Globus pallidus (tissue), 1 donor: ENCODE results near the gene KPNA4.
"Not testable (repeated sequence)": the region's sequence is repeated elsewhere in the genome, so short reads cannot be mapped to it uniquely, and the experiment has no call there.

ENCODE experiments used
- DNase-seq: peaks from one replicate; pipeline ENCODE4 v3.0.0-alpha.2; 2015; ENCODE audit warnings: low spot score

The KPNA4 gene

DNA sequence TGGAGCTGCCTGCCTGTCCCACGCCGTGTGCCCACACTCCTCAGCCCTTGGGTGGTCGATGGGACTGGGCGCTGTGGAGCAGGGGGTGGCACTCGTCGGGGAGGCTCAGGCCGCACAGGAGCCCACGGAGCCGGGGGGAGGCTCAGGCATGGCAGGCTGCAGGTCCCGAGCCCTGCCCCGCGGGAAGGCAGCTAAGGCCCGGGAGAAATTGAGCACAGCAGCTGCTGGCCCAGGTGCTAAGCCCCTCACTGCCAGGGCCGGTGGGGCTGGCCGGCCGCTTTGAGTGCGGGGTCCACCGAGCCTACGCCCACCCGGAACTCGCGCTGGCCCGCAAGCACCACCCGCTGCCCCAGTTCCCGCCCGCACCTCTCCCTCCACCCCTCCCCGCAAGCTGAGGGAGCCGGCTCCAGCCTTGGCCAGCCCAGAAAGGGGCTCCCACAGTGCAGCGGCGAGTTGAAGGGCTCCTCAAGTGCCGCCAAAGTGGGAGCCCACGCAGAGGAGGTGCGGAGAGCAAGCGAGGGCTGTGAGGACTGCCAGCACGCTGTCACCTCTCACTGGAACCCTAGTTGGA, 8.7 kb upstream of the KPNA4 start:
- DNase-seq, result not testable (repeated sequence)

GRCh38 chr3:160569894-160570652, 4.7 kb upstream of the KPNA4 start:
- DNase-seq, result no peak

GRCh38 chr3:160568989-160569388, 3.6 kb upstream of the KPNA4 start:
- DNase-seq, result no peak

DNA sequence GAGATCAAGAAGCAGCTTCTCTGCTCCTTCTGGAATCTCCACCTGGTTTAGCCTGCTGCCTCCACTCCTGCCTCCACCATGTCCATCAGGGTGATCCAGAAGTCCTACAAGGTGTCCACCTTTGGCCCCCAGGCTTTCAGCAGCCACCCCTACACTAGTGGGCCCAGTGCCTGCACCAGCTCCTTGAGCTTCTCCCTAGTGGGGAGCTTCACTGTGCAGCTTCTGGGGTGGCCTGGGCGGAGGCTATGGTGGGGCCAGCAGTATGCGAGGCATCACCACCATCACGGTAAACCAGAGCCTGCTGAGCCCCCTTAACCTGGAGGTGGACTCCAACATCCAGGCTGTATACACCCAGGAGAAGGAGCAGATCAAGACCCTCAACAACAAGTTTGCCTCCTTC, 2.4 kb upstream of the KPNA4 start:
- no peak for DNase-seq

- DNase-seq, result no peak
Observed at GRCh38 chr3:160566499-160566898, 1.1 kb upstream of the KPNA4 start.

DNA sequence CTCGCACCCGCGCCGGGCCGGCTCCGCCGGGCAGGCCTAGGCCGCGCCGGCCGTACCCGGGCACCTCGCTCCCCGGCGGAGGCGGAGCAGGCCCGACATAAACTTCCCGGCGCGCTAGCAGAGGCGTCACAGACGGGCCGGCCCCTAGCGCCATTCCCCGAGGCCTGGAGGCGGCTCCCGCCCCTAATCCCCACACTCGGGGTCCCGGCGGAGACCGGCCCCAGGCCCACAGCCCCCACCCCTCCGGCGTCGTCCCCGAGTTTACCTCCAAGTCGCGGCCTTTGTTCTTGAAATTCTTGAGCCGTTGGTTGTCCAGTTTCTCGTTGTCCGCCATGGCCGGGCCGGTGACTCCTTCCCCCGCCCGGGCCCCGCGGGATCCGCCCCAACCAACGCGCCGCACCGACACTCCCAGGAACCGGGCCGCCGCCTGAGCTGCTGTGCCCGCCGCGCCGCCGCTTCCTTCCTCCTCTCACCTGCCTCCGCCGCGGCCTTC, 376 bp downstream of the KPNA4 start:
- DNase-seq, result no peak

- DNase-seq, result peak; percentile 20
Observed at GRCh38 chr3:160564258-160564911, 986 bp downstream of the KPNA4 start.

- no peak for DNase-seq
Observed at GRCh38 chr3:160562952-160563351, 2.4 kb downstream of the KPNA4 start.

DNA sequence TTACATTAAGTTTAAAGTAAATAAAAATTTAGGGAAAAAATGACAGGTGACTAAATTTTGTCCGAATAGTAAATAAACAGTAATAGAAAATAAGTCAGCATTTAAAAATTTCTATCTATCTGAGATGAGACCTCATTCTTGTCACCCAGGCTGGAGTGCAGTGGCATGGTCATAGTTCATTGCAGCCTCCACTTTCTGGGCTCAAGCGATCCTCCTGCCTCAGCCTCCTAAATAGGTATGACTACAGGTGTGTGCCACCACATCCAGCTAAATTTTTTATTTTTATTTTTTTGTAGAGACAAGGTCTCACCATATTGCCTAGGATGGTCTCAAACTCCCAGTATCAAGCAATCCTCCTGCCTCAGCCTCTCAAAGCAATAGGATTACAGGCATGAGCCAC, 7.8 kb downstream of the KPNA4 start:
- DNase-seq, result no peak

DNA sequence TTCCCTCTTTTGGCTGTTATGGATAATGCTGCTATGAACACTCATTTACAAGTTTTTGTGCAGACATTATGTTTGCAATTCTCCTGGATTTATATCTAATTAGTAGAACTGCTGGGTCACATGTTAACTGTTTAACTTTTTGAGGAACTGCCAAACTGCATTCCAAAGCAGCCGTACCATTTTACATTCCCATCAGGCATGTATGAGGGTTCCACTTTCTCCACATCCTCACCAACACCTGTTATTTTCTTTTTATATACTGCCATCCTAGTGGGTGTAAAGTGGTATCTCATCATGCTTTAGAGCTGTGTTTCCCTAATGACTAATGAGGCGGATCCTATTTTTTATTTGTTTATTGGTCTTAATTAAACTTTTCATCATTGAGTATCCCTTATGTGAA, 9.2 kb downstream of the KPNA4 start:
- DNase-seq, result no peak

DNA sequence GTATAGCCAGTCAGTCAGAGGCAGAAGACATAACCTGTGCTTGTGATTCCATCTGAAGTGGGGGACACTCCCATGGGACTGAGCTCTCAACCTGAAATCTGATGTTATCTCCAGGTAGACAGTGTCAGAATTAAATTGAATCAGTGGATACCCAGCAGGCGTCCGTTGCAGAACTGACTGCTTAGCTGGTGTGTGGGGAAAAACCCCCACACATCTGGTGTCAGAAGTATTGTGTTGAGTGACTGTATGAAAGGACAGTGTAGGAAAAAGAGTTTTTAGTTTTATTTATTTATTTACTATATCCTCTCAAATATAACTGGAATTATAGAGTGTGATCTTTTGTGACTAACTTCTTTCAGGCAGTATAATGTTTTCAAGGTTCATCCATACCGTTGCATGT, 10.4 kb downstream of the KPNA4 start:
- no peak for DNase-seq

DNA sequence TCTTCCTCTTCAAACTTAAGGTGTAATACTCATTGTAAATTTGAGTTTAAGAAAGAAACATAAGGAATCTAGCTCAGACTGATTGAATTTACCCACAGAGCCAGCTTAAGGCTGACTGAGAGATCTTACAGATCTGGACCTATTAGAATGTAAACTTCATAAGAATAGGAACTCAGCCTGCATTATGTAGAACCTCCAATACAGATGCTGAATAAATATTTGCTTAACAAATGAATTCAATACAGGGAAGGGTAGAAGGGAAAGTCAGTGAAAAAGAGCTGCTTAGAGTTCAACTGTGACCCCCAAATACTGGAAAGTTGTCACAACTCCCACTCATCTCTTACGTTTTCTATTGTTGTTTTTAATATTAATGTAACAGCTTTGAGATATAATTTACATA, 11.5 kb downstream of the KPNA4 start:
- no peak for DNase-seq

- no peak for DNase-seq
Observed at GRCh38 chr3:160546727-160547126, 18.6 kb downstream of the KPNA4 start.

GRCh38 chr3:160545504-160545871, 19.9 kb downstream of the KPNA4 start:
- no peak for DNase-seq

- no peak for DNase-seq
Observed at GRCh38 chr3:160544844-160545503, 20.4 kb downstream of the KPNA4 start.

DNA sequence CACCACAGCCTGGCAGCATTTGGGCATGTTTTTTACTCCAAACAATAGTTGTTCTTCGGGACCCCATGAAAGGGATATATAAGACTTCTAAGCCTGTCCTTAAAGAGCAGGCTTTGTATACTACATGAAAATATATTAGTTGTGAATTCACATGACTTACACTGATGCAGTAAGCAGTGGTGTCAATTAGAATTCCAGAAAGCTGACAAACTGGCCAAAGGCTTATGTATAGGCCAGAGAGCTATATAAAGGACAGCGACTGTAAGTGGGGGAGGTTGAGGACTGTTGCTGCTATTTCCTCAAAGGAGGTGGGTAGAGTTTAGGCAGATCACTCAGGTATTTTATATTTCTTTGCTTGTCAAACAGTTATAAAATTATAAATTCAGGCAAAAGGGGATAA, 24.8 kb downstream of the KPNA4 start:
- no peak for DNase-seq

DNA sequence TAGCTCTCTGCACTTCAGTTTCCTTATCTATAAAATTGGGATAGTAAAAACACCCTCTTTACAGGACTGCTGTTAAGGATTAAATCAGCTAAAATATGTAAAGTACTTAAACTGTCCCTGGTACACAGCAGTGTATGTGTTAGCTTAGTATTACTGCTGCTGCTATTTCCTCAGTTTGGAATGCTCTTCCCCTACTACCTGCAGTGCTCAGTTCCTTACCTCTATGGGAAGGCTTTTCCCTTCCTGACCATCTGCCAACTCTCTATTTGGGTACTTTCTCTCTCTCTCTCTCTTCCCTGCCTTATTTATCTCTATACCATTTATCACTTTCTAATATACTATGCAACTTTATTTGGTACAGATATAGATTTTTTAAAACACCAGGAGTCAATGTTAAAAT, 26.5 kb downstream of the KPNA4 start:
- DNase-seq, result no peak

- DNase-seq, result no peak
Observed at GRCh38 chr3:160537729-160538128, 27.6 kb downstream of the KPNA4 start.

DNA sequence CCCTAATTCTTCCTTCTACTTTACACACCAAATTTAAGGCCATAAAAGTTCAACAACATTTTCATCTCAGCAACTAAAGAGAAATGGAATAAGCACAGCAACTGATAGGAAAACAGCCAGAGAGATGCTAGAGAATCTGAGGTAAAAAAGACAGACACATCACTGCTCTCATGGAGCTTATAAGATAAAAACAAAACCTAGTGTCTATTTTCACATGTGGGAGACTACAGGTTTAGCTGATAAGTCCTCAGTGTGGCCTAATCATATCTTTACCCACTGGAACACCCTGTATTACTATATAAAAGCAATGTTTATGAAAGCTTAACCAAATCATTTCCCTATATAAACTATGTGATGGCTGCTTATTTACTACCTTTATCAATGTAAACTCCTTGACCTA, 33.0 kb downstream of the KPNA4 start:
- DNase-seq, result no peak

- DNase-seq, result no peak
Observed at GRCh38 chr3:160531311-160531710, 34.1 kb downstream of the KPNA4 start.

- DNase-seq, result not testable (repeated sequence)
Observed at GRCh38 chr3:160516391-160516790, 49.0 kb downstream of the KPNA4 start.

DNA sequence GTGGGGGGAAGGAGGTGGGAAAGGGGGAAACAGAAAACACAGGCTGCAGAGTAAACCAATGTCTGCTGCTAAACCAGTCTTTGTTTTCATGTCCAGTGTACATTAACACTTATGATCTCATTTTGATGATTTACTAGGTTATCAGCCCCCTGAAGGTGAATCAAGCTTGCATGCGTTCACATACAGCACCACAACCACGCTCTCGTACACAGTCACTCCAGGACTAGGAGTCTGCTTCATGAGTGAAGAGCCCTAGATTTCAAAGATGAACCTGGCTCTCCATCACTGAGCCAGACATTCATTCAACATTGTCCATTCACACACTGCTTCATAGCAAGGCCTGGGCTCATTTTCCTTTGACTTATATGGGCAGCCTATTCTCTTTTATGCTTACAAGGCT, 64.0 kb downstream of the KPNA4 start:
- DNase-seq, result no peak

GRCh38 chr3:160498202-160498601, 67.2 kb downstream of the KPNA4 start:
- DNase-seq, result no peak
